Measurements from ENCODE around the gene GTPBP1.
A peak's percentile ranks its signal among the peaks of the same experiment; 100 is the strongest.

Gene GTPBP1

GRCh38 chr22:38742176-38742942 is 36.6 kb downstream of the GTPBP1 start:
- DNase-seq = no peak

GRCh38 chr22:38744981-38745380 is 39.2 kb downstream of the GTPBP1 start:
- no peak for DNase-seq

- DNase-seq = no peak
Measured at GRCh38 chr22:38745676-38746460, 40.1 kb downstream of the GTPBP1 start.

GRCh38 chr22:38748487-38749136 is 42.9 kb downstream of the GTPBP1 start:
- no peak for DNase-seq

DNA sequence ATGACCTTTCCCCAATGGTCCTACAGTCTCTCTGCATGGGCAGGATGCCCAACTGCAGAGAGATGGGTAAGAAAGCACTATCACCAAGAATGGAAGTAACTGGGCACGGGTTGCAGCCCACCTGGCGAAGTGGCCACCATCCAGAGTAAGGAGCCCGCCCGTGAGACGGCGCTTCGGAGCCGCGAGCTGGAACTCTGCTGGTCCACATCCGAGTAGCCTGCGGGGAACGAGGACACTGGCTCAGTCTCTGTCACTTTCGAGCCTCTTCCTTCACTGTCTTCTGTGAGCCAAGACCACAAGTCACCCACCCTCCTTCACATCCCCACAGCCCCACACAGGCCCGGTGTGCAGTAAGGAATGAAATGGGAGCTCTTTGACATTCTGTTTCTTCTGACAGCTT is 44.4 kb downstream of the GTPBP1 start:
- no peak for DNase-seq

DNA sequence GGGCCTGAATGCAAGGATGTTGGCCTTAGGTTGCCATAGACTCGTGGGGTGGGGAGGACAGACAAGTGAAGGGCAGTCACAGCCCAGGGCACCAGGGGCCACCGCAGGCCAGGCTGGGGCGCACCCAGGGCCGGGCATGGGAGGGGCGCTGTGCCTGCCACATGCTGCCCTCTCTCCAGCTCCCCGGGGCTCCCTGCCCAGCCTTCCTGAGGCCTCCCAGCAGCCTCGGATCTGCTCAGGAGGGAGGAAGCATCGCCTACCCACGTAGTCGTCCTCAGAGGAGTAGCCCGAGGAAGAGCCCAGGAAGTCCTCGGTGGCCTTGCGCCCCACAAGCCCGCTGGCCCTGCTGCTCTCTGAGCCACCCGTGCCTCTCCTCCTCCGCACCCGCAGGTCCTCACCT is 44.9 kb downstream of the GTPBP1 start:
- no peak for DNase-seq

- no peak for DNase-seq
Measured at GRCh38 chr22:38751066-38751421, 45.3 kb downstream of the GTPBP1 start.

GRCh38 chr22:38751422-38752346 is 45.9 kb downstream of the GTPBP1 start:
- peak; percentile 62 for DNase-seq

DNA sequence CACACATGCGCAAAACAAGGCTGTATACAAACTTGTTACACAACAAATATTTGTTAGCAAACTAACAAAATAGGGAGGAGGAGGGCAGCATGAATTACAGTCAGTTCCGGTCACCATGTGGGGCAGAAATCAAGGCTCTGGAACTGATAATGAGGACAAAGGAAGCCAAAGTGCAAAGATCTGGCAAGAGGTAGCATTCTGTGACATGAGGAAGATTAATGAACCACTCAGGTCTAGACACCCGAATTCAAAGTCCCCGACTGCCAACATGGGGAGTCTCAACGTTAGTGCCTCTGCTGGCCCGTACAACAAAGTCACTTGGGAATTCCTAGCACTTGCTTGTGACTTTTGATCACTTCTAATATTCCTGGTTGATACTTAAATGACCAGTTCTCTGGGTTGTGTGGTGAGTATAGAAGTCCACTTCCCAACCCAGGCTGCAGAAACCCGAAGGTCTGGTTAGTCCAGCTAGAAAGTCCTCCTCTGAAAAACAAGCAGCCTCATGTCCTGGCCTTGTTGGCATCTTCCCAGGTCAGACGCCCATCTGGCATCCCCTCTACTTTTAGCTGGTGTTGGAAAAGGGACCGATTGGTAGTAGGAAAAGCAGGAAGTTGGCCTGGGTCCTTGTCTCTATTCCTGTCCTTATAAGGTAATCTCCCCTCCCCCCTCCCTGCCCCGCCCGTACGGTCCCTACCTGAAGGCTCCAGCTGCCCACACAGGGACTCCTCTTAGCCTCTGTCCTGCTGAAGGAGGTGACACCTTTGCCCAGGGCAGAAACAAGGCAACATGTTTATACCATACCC is 48.4 kb downstream of the GTPBP1 start:
- peak; percentile 20 for DNase-seq

DNA sequence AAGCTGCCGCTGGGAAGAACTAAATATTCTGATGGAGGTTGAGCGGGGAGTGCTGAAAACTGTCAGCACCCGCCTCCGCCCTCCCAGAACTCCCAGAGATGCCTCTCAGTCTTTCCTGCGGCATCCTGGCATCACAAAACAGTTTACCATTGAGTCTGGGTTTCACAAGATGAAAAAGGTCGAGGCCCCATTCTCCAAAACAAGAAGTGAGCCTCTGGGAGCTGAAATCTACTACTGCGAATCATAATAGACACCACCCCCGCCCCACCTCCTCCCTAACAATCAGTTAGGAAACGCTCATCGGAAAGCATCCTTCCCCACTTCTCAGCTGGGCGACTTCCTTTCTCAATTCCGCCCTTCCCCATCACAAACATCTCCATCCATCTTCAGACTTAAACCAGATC is 49.0 kb downstream of the GTPBP1 start:
- peak; percentile 45 for DNase-seq

GRCh38 chr22:38755155-38755910 is 49.6 kb downstream of the GTPBP1 start:
- peak; percentile 57 for DNase-seq

GRCh38 chr22:38755911-38756532 is 50.3 kb downstream of the GTPBP1 start, which contains the start of gene SUN2:
Gene SUN2 (minus strand): TSS chr22:38755998. CDS start chr22:38752628, 3,370 bp downstream.
- DNase-seq = peak; percentile 96

DNA sequence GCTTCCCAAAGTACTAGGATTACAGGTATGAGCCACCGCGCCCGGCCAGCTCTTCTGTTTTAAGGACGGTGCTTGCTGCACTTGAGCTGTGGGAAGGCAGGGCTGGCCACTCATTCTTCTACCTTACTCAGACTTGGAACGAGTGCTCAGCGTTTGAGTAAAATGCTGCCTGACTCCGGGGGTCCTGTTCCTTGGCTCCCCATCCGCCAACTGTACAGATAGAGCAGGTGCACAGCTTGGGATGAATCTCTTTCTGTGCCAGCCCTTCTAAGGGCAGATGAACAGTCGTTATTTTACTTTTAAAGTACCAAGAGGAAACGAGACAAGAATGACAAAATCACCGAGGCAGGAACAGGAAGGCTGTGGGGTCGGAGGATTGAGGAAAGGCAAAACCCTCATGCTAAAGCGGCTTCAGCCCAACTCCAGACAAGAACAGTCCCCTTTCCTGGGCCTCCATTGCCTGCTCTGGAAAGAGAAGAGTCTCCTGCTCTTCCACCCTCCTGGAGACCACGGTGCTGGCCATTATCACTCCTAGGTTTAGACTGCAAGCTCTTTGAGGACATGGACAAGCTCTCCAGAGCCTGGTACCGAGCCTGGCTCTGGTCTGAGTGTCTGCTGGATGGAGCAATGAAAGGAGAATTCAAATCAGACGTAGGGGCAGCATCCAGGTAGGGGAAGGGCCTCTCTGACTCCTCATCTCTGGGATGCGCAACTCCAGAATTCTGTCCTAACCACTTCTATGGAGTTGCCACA is 51.1 kb downstream of the GTPBP1 start:
- DNase-seq = peak; percentile 37

DNA sequence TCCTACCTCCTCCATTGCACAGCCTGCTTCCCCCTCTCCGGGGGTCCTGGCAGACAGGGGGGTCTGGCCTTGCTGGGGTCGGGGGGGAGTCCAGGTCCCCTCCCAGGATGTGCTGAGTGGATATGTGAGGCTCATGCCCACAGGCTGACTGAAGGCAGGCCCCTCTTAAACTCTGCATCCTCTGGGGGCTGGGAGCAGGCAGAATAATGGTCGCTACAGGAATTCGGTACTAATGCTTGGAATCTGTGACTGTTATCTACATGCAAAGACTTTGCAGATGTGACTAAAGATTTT is 51.7 kb downstream of the GTPBP1 start:
- no peak for DNase-seq

DNA sequence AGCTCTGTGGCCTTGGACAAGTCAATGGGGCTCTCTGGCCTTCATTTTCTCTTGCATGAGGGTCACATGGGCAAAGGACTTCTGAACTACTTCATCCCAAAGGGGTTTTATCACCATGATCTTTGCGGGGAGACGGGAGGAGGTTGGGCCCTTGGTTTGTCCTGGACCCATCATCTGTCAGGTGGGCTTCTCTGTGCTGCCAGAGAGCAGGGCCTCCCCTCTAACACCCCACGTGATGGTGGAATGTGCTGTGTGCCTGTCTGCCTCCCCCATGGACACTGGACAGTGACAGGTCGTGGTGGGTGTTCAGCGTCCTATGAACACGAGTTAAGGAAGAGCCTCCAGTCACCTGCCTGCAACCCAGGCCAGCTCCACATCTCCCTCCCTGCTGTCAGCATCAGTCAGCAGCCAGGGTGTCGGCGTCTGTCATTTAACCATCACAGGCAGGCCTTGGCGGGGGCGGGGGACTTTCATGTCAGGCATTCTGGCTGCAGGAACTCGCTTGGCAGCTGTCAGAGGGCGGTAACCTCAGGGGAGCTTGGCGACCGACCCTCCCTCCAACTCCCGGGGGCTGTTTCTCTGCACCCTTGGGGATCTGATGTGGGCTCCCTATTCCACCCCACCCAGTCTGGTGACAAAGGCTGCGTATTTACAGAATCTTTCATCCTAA is 52.7 kb downstream of the GTPBP1 start:
- peak; percentile 78 for DNase-seq

DNA sequence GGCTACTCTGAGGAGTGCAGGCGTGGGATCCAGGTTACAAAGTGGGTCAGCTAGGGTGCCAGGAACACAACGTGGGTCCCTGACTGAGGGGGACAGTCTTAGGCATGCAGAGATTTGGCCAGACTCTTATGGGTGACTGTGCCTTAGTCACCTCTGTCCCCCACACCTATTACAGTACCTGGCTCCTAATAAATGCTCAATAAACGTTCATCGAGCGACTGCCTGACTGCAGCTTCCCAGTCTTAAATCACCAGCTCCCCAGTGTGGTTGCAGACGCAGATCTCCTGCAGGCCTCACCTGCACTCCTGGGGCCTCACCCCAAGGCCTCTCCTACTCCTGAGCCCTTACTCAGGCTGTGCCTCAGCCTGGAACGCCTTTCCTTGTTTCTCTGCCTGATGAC is 53.3 kb downstream of the GTPBP1 start:
- no peak for DNase-seq

- DNase-seq = no peak
Measured at GRCh38 chr22:38760477-38761201, 54.9 kb downstream of the GTPBP1 start.

Measured in activated naive CD4-positive, alpha-beta T cell treated with Interleukin-2 at 50 U/mL for 16 hours (primary cell).